Measurements from ENCODE around the gene TMEM215.
"Not testable (repeated sequence)": the region's sequence is repeated elsewhere in the genome, so short reads cannot be mapped to it uniquely, and the experiment has no call there.

Gene TMEM215

GRCh38 chr9:32787816-32788215 lies 4.5 kb downstream of the TMEM215 start:
- in situ Hi-C loops (cut with HindIII; ENCODE audit: low pct_unique_long_range_greater_than_20kb, low sequenced_read_pairs) = no loop called here
- DNase-seq (ENCODE audit: low read depth in 1 of 2, low spot score in 1 of 2) = no peak
- TF ChIP-seq JUND (IDR thresholded peaks at IDR 0.05; ENCODE audit: low read depth) = no peak

GRCh38 chr9:32796015-32796414 lies 12.7 kb downstream of the TMEM215 start:
- in situ Hi-C loops (cut with HindIII; ENCODE audit: low pct_unique_long_range_greater_than_20kb, low sequenced_read_pairs); DNase-seq (ENCODE audit: low read depth in 1 of 2, low spot score in 1 of 2): not testable (repeated sequence)

GRCh38 chr9:32801530-32801929 lies 18.2 kb downstream of the TMEM215 start:
- TF ChIP-seq JUND (IDR thresholded peaks at IDR 0.05; ENCODE audit: low read depth) = no peak
- DNase-seq (ENCODE audit: low read depth in 1 of 2, low spot score in 1 of 2) = no peak
- in situ Hi-C loops (cut with HindIII; ENCODE audit: low pct_unique_long_range_greater_than_20kb, low sequenced_read_pairs) = no loop called here

GRCh38 chr9:32807217-32807616 lies 23.9 kb downstream of the TMEM215 start:
- TF ChIP-seq JUND (IDR thresholded peaks at IDR 0.05; ENCODE audit: low read depth) = no peak
- DNase-seq (ENCODE audit: low read depth in 1 of 2, low spot score in 1 of 2) = no peak
- in situ Hi-C loops (cut with HindIII; ENCODE audit: low pct_unique_long_range_greater_than_20kb, low sequenced_read_pairs) = no loop called here

GRCh38 chr9:32811246-32811645 lies 27.9 kb downstream of the TMEM215 start:
- in situ Hi-C loops (cut with HindIII; ENCODE audit: low pct_unique_long_range_greater_than_20kb, low sequenced_read_pairs) = no loop called here
- TF ChIP-seq JUND (IDR thresholded peaks at IDR 0.05; ENCODE audit: low read depth) = no peak
- no peak for DNase-seq (ENCODE audit: low read depth in 1 of 2, low spot score in 1 of 2)

- TF ChIP-seq JUND (IDR thresholded peaks at IDR 0.05; ENCODE audit: low read depth) = no peak
- in situ Hi-C loops (cut with HindIII; ENCODE audit: low pct_unique_long_range_greater_than_20kb, low sequenced_read_pairs) = no loop called here
- no peak for DNase-seq (ENCODE audit: low read depth in 1 of 2, low spot score in 1 of 2)
These were observed 37.0 kb downstream of the TMEM215 start for GRCh38 chr9:32820322-32820721.

- TF ChIP-seq JUND (IDR thresholded peaks at IDR 0.05; ENCODE audit: low read depth) = no peak
- no peak for DNase-seq (ENCODE audit: low read depth in 1 of 2, low spot score in 1 of 2)
- in situ Hi-C loops (cut with HindIII; ENCODE audit: low pct_unique_long_range_greater_than_20kb, low sequenced_read_pairs) = no loop called here
These were observed 39.8 kb downstream of the TMEM215 start for GRCh38 chr9:32823101-32823500.

- DNase-seq (ENCODE audit: low read depth in 1 of 2, low spot score in 1 of 2) = no peak
These were observed 40.2 kb downstream of the TMEM215 start for GRCh38 chr9:32823551-32823950.

GRCh38 chr9:32825203-32825602 lies 41.9 kb downstream of the TMEM215 start:
- DNase-seq (ENCODE audit: low read depth in 1 of 2, low spot score in 1 of 2) = no peak
- in situ Hi-C loops (cut with HindIII; ENCODE audit: low pct_unique_long_range_greater_than_20kb, low sequenced_read_pairs) = no loop called here
- TF ChIP-seq JUND (IDR thresholded peaks at IDR 0.05; ENCODE audit: low read depth) = no peak

More at GRCh38 chr9:32823551-32823950, 40.2 kb downstream of the TMEM215 start:
- TF ChIP-seq JUND (IDR thresholded peaks at IDR 0.05; ENCODE audit: low read depth) = no peak
- in situ Hi-C loops (cut with HindIII; ENCODE audit: low pct_unique_long_range_greater_than_20kb, low sequenced_read_pairs) = no loop called here

- in situ Hi-C loops (cut with HindIII; ENCODE audit: low pct_unique_long_range_greater_than_20kb, low sequenced_read_pairs) = no loop called here
- no peak for TF ChIP-seq JUND (IDR thresholded peaks at IDR 0.05; ENCODE audit: low read depth)
- DNase-seq (ENCODE audit: low read depth in 1 of 2, low spot score in 1 of 2) = no peak
These were observed 45.5 kb downstream of the TMEM215 start for GRCh38 chr9:32828861-32829260.

- TF ChIP-seq JUND (IDR thresholded peaks at IDR 0.05; ENCODE audit: low read depth) = no peak
- in situ Hi-C loops (cut with HindIII; ENCODE audit: low pct_unique_long_range_greater_than_20kb, low sequenced_read_pairs) = no loop called here
- DNase-seq (ENCODE audit: low read depth in 1 of 2, low spot score in 1 of 2) = no peak
These were observed 49.0 kb downstream of the TMEM215 start for GRCh38 chr9:32832346-32832745.
